Muscle layer of colon (tissue), 2 donors: Measurements from ENCODE around the gene SMIM20.

Experiments used
- H3K27ac ChIP-seq: one replicate; pipeline ENCODE4 v1.7.0; 2013; ENCODE audit warnings: low read depth, mild to moderate bottlenecking, low read length, moderate library complexity
- H3K27me3 ChIP-seq, 2 donors: one replicate each; pipeline ENCODE4 v1.7.0; 2013; ENCODE audit warnings: low read length in 2 of 2, mild to moderate bottlenecking in 2 of 2; ENCODE audit not compliant: insufficient read depth in 2 of 2, control insufficient read depth in 1 of 2
- H3K36me3 ChIP-seq: one replicate; pipeline ENCODE4 v1.7.0; 2013; ENCODE audit warnings: mild to moderate bottlenecking, low read length; ENCODE audit not compliant: insufficient read depth
- H3K4me1 ChIP-seq: one replicate; pipeline ENCODE4 v1.7.0; 2013; ENCODE audit warnings: mild to moderate bottlenecking, low read length; ENCODE audit not compliant: insufficient read depth
- H3K4me3 ChIP-seq, 2 donors: one replicate each; pipeline ENCODE4 v1.7.0; 2013; ENCODE audit warnings: low read length in 2 of 2, low read depth in 1 of 2, mild to moderate bottlenecking in 1 of 2, moderate library complexity in 1 of 2
- H3K9ac ChIP-seq: one replicate; pipeline ENCODE4 v1.7.0; 2013; ENCODE audit warnings: low read length
- H3K9me3 ChIP-seq: one replicate; pipeline ENCODE4 v1.7.0; 2013; ENCODE audit warnings: mild to moderate bottlenecking, low read length
- donor health status: abdominal sarcoma.
- donor health status: Adenocarcinoma of cecum.

SMIM20 gene

DNA sequence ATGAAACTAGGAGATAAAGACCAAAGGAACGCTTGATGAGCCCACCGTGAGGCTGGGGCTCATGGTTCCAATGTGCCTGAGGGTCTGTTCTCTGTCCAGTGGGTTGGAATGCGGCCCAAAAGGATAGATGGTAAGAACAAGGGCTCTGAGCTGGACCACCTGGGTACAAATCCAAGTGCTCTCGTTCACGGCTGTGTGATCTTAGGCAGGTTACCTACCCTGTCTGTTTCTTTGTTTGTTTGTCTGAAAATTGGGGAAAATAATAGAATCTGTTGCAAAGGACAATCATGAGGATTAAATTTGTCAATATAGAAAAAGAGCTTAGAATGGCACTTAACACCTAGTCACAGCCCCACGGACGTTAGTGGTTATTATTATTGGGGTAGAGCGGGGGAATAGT lies 36.0 kb downstream of the SMIM20 start:
- Histone ChIP-seq H3K9me3 (no peaks in the 10 kb centered on the region), H3K36me3 (no peaks in the 10 kb centered on the region), H3K27ac (no peak overlapping the region), H3K27me3 (no peaks in the 10 kb centered on the region), H3K4me1 (peaks cover 7% of the 10 kb centered on the region), H3K4me3 (no peak overlapping the region), H3K9ac (no peak overlapping the region)

DNA sequence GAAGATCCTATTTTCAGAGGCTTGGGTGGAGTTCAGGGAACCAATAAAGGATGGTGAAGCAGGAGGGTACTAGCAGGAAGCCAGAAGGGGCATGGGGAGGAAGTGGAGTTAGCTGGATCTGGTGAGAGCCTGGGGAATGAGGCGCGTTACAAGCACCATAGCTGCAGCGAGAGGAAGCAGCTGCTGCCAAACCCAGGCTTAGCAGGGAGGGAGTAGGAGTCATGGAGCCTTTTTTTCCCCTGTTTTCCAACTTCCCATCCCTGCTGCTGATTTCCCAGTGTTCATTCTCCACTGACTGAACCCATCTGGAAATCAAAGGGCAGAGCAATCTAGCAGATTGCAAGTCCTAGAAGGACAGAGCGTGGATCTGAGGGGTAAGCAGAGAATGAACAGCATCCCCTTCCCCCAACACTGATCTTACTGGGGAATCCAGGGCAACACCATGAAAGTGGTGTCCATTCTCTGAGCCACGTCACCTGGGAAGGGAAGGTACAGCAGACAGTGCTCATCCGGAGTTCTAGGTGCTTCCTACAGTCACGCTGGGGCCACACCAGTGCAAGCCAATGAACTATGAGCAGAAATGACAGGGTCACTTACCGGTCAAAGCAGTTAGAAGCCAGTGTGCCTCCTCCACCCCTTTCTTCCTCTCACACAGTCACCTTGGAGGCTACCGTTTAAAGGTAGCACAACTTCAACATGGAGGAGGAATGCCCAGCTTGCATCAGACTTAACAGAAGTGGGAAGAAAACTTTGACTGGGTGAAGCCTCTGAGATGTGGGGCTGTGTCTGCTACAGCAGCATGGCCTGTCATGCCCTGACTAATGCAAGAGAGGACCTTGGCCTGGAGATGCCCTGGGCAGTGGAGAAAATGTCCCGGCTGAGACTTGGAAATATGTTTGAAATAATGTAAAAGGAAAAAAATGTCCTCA lies 36.7 kb downstream of the SMIM20 start:
- Histone ChIP-seq H3K9me3 (no peaks in the 10 kb centered on the region), H3K27me3 (no peaks in the 10 kb centered on the region), H3K4me3 (no peak overlapping the region), H3K4me1 (peaks cover 7% of the 10 kb centered on the region), H3K9ac (no peak overlapping the region), H3K27ac (no peak overlapping the region), H3K36me3 (no peaks in the 10 kb centered on the region)

DNA sequence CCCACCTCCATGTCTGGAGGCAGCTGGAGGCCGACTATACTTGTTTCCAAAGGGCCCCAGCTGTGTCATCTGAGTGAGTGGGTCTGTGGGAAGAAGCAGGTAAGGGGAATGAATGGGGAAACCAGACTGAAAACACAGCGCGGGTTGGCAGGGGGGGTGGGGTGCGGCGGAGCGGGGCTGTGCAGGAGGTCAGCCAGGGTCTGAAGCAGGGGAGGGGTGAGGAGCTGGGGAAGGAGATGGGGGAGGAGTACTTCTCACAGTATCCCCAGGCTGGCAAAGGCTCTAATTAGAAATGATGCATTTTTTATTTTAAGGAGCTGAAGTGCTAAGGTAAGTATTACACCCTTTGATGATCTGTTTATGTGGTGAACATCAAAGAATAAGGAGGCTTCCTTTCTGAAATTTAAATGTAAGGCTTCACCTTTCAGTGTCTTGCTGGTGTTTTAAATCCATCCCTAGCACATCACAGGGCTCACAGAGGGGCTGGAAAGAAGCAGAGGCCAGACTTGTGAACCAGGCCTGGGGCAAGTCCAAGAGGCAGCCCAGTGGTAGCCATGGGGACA lies 37.5 kb downstream of the SMIM20 start:
- Histone ChIP-seq H3K36me3 (no peaks in the 10 kb centered on the region), H3K9ac (no peak overlapping the region), H3K27ac (no peak overlapping the region), H3K4me1 (peaks cover 7% of the 10 kb centered on the region), H3K27me3 (no peaks in the 10 kb centered on the region), H3K9me3 (no peaks in the 10 kb centered on the region), H3K4me3 (no peak overlapping the region)

DNA sequence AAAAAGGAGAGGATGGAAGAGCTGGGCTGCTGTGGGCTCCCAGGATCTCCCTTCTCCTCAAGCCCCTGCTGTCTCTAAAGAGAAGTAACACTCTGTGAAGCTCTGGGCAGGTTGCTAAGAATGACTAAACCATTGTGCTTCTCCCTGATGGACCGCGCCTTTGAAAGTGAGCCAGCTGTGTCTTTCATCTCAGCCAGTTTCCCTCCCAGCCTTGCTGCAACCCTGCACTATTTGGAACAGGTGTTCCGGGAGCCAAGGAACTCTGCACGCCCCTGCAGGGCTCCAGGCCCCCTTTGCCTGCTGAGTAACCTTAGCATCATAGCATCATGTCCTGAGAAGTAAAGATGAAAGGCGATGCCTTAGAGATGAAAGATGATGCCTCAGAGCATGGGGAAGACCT lies 39.7 kb downstream of the SMIM20 start:
- Histone ChIP-seq H3K4me3 (no peak overlapping the region), H3K9ac (no peak overlapping the region), H3K27me3 (no peaks in the 10 kb centered on the region), H3K27ac (no peak overlapping the region), H3K36me3 (no peaks in the 10 kb centered on the region), H3K4me1 (peaks cover 7% of the 10 kb centered on the region), H3K9me3 (no peaks in the 10 kb centered on the region)

DNA sequence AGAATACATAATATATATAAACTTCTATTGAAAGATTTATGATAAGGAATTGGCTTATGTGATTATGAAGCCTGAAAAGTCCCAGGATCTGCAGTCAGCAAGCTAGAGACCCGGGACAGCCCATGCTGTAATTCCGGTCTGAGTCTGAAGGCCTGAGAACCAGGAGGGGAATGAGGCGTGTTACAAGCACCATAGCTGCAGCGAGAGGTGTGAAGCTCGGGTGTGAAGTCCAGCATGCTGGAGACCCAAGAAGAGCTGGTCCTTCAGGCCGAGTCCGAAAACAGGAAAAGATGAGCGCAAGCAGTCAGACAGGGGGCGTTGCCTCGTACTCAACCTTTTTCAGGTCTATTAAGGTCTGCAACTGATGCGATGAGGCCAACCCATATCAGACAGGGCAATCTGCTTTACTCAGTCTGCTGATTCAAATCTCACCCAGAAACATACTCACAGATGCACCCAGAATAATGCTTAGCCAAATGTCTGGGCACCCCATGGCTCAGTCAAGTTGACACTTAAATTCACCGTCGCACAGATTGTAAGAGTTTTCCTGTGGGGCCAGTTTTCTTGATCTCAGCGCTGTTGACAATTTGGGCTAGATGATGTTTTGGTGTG lies 40.4 kb downstream of the SMIM20 start:
- Histone ChIP-seq H3K9me3 (no peaks in the 10 kb centered on the region), H3K36me3 (no peaks in the 10 kb centered on the region), H3K4me1 (peaks cover 7% of the 10 kb centered on the region), H3K4me3 (no peak overlapping the region), H3K9ac (no peak overlapping the region), H3K27me3 (no peaks in the 10 kb centered on the region), H3K27ac (no peak overlapping the region)

DNA sequence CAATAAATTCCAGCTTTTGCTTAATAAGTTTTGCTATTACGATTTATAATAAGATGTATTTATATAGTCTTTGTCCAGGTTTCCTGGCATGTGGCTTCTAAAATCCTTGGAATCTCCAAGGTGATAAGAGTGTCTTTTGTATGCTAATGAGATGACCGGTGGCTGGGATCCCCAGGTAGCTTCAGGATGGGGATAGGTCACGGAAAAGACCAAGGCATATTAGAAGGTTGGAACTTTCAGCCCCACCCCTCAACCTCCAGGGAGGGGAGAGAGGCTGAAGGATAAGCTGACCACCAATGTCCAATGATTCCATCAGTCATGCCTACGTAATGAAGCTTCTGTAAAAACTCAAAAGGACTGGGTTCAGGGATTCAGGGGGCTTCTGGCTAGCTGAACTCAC lies 41.7 kb downstream of the SMIM20 start:
- no peaks in the 10 kb centered on the region for H3K36me3 ChIP-seq
- H3K9ac ChIP-seq = no peak overlapping the region
- no peaks in the 10 kb centered on the region for H3K27me3 ChIP-seq
- no peak overlapping the region for H3K4me3 ChIP-seq
- no peak overlapping the region for H3K27ac ChIP-seq
- H3K4me1 ChIP-seq = peaks cover 3% of the 10 kb centered on the region
- H3K9me3 ChIP-seq = no peaks in the 10 kb centered on the region

DNA sequence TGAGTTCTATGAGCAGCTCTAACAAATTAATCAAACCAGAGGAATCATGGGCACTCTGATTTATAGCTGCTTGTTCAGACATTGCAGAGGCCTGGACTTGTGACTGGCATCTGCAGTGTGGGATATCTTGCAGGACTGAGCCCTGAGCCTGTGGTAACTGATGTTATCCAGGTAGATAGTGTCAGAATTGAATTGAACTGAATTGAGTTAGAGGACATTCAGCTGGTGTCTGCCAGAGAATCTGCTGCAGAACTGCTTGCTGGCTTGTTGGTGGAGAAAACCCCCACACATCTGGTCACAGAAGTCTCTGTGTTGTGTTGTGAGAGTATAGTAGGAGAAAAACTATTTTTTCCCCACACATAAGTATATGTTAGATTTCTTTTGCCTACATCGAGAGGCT lies 42.2 kb downstream of the SMIM20 start:
- H3K36me3 ChIP-seq = no peaks in the 10 kb centered on the region
- no peaks in the 10 kb centered on the region for H3K27me3 ChIP-seq
- no peak overlapping the region for H3K27ac ChIP-seq
- no peak overlapping the region for H3K4me3 ChIP-seq
- no peak overlapping the region for H3K9ac ChIP-seq
- H3K9me3 ChIP-seq = no peaks in the 10 kb centered on the region
- no peaks in the 10 kb centered on the region for H3K4me1 ChIP-seq

DNA sequence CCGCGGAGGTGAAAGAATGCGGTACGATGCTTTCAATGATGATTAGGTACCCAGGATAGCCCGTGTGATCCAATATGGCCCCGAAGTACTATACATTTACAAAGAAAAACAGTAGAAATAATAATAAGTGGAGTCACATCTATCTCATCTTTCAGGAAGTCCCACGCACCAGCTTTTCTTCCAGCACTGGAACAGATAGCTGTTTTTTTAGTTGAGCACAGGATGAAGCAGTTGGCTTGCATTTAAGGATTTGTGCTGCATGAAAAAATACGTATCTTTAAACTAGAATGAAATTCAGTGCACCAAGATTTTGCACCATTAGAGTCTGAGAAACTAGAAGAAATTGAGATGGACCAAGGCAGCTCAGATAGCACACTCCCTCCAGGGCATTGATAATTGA lies 44.1 kb downstream of the SMIM20 start:
- no peak overlapping the region for H3K4me3 ChIP-seq
- H3K9ac ChIP-seq = no peak overlapping the region
- H3K9me3 ChIP-seq = no peaks in the 10 kb centered on the region
- H3K36me3 ChIP-seq = no peaks in the 10 kb centered on the region
- H3K27me3 ChIP-seq = no peaks in the 10 kb centered on the region
- no peaks in the 10 kb centered on the region for H3K4me1 ChIP-seq
- no peak overlapping the region for H3K27ac ChIP-seq

DNA sequence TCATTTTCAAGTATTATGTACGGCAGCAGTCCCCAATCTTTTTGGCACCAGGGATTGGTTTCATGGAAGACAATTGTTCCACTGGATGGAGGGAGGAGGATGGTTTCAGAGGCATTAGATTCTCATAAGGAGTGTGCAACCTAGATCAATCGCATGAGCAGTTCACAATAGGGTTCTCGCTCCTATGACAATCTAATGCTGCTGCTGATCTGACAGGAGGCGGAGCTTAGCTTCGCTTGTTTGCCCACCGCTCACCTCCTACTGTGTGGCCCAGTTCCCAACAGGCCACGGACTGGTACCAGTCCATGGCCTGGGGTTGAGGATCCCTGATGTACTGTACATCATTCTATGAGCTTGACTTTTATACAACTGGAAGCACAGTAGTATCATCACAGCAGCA lies 48.4 kb downstream of the SMIM20 start:
- Histone ChIP-seq H3K27ac (no peak overlapping the region), H3K4me1 (no peaks in the 10 kb centered on the region), H3K9ac (no peak overlapping the region), H3K27me3 (no peaks in the 10 kb centered on the region), H3K4me3 (no peak overlapping the region), H3K36me3 (no peaks in the 10 kb centered on the region), H3K9me3 (no peaks in the 10 kb centered on the region)

DNA sequence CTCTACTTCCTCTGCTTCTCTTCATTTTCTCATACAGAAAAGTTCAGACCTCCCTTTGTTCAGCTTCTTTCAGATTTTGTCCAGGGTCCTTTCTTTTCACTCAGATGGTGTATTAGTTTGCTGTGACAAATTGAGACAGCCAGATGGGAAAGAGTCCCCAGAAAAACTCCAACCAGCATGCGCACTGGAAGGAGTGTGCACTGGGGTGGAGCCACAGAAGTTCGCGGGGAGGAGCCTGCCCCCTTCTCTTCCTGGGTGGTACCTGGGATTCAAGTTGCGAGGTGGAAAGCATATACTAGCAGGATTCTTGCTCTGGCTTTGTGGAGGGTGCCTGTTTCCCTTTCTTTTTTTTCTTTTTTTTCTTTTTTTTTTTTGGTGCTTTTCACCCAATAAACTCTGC lies 51.6 kb downstream of the SMIM20 start:
- Histone ChIP-seq H3K27ac (no peak overlapping the region), H3K36me3 (no peaks in the 10 kb centered on the region), H3K27me3 (no peaks in the 10 kb centered on the region), H3K4me1 (no peaks in the 10 kb centered on the region), H3K4me3 (no peak overlapping the region), H3K9ac (no peak overlapping the region), H3K9me3 (no peaks in the 10 kb centered on the region)

DNA sequence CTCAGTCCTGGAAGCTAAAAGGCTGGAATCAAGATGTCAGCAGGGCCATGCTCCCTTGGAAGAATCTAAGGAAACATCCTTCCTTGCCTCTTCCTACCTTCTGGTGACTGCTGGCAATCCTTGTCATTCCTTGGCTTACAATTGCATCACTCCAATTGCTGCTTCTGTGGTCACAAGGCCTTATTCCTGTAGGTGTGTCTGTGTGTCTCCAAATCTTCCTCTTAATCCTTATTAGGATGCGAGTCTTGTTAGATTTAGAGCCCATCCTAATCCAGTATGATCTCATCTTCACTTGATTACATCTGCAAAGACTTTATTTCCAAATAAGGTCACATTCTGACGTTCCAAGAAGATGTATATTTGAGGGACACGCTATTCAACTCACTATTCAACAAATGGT lies 52.2 kb downstream of the SMIM20 start:
- no peak overlapping the region for H3K27ac ChIP-seq
- no peak overlapping the region for H3K4me3 ChIP-seq
- H3K36me3 ChIP-seq = no peaks in the 10 kb centered on the region
- H3K9ac ChIP-seq = no peak overlapping the region
- H3K4me1 ChIP-seq = no peaks in the 10 kb centered on the region
- no peaks in the 10 kb centered on the region for H3K27me3 ChIP-seq
- H3K9me3 ChIP-seq = no peaks in the 10 kb centered on the region
